GM06990 (cell line): ENCODE results near the gene ARHGAP26.

Experiments
- DNase-seq: peaks from one replicate; pipeline ENCODE4 v3.0.0-alpha.2; 2011; ENCODE audit not compliant: insufficient read length; ENCODE audit errors: extremely low read depth
- H3K27me3 ChIP-seq: replicated peaks from 2 replicates; pipeline ENCODE4 v1.6.0; 2011; ENCODE audit warnings: low read length; ENCODE audit not compliant: control insufficient read depth, insufficient read depth
- H3K36me3 ChIP-seq: 2 replicates; pipeline ENCODE4 v1.5.1; 2011; ENCODE audit warnings: low read length; ENCODE audit not compliant: control insufficient read depth, insufficient read depth
- H3K4me3 ChIP-seq: replicated peaks from 2 replicates; pipeline ENCODE4 v1.5.1; 2011; ENCODE audit warnings: low read depth, mild to moderate bottlenecking, control low read depth, low read length
- CTCF ChIP-seq: IDR thresholded peaks from 2 replicates; pipeline ENCODE4 v1.5.1; 2011; ENCODE audit warnings: low read length, control low read depth, mild to moderate bottlenecking, inconsistent platforms; ENCODE audit not compliant: insufficient read depth, poor library complexity, severe bottlenecking

The ARHGAP26 gene

GRCh38 chr5:142930395-142931110 lies 160.4 kb downstream of the ARHGAP26 start:
- Histone ChIP-seq H3K36me3 (no peaks in the 10 kb centered on the region), H3K27me3 (no peaks in the 10 kb centered on the region), H3K4me3 (no peak overlapping the region)
- no peak for DNase-seq
- no peak for TF ChIP-seq CTCF

- no peak for TF ChIP-seq CTCF
- Histone ChIP-seq H3K36me3 (no peaks in the 10 kb centered on the region), H3K27me3 (no peaks in the 10 kb centered on the region), H3K4me3 (no peak overlapping the region)
- no peak for DNase-seq
Observed at GRCh38 chr5:142931896-142932686, 161.9 kb downstream of the ARHGAP26 start.

- no peak for DNase-seq
- H3K4me3 ChIP-seq = no peak overlapping the region
- no peaks in the 10 kb centered on the region for H3K27me3 ChIP-seq
- H3K36me3 ChIP-seq = no peaks in the 10 kb centered on the region
- no peak for TF ChIP-seq CTCF
Observed at GRCh38 chr5:142934051-142934762, 164.0 kb downstream of the ARHGAP26 start.

GRCh38 chr5:142935014-142935413 lies 164.8 kb downstream of the ARHGAP26 start:
- Histone ChIP-seq H3K27me3 (no peaks in the 10 kb centered on the region), H3K4me3 (no peak overlapping the region), H3K36me3 (no peaks in the 10 kb centered on the region)
- no peak for DNase-seq
- TF ChIP-seq CTCF = no peak

- no peaks in the 10 kb centered on the region for H3K27me3 ChIP-seq
- no peak for TF ChIP-seq CTCF
- DNase-seq = no peak
- H3K4me3 ChIP-seq = no peak overlapping the region
- H3K36me3 ChIP-seq = no peaks in the 10 kb centered on the region
Observed at GRCh38 chr5:142937374-142937773, 167.2 kb downstream of the ARHGAP26 start.
